ENCODE data around the gene PEX1.
"Not testable (repeated sequence)": the region's sequence is repeated elsewhere in the genome, so short reads cannot be mapped to it uniquely, and the experiment has no call there.

PEX1 gene

GRCh38 chr7:92462560-92462959 lies 65.8 kb downstream of the PEX1 start:
- H3K9me3 ChIP-seq (ENCODE audit: control insufficient read depth, insufficient read depth, low read length): no peaks in the 10 kb centered on the region
- no peaks in the 10 kb centered on the region for H3K36me3 ChIP-seq (ENCODE audit: control insufficient read depth, insufficient read depth, low read length)
- WGBS (ENCODE audit: insufficient coverage, insufficient read length): no CpG with 5 or more reads among the region's 3 CpGs

GRCh38 chr7:92461027-92462003 lies 67.0 kb downstream of the PEX1 start:
- WGBS (ENCODE audit: insufficient coverage, insufficient read length): no CpG with 5 or more reads among the region's 8 CpGs
- Histone ChIP-seq H3K27me3 (ENCODE audit: control insufficient read depth, insufficient read depth, low read length) (no peaks in the 10 kb centered on the region), H3K4me3 (ENCODE audit: low read length) (no peak overlapping the region), H3K9me3 (ENCODE audit: control insufficient read depth, insufficient read depth, low read length) (no peaks in the 10 kb centered on the region), H3K4me1 (ENCODE audit: control insufficient read depth, insufficient read depth, low read length) (no peaks in the 10 kb centered on the region), H3K27ac (ENCODE audit: low read length) (no peak overlapping the region), H3K36me3 (ENCODE audit: control insufficient read depth, insufficient read depth, low read length) (peaks cover 2% of the 10 kb centered on the region; the same call in 1 of the 2 replicates)
- no peak for DNase-seq (ENCODE audit: low read depth, low spot score)

More at GRCh38 chr7:92462560-92462959, 65.8 kb downstream of the PEX1 start:
- no peak for DNase-seq (ENCODE audit: low read depth, low spot score)
- Histone ChIP-seq H3K4me1 (ENCODE audit: control insufficient read depth, insufficient read depth, low read length) (no peaks in the 10 kb centered on the region), H3K4me3 (ENCODE audit: low read length) (no peak overlapping the region), H3K27me3 (ENCODE audit: control insufficient read depth, insufficient read depth, low read length) (no peaks in the 10 kb centered on the region), H3K27ac (ENCODE audit: low read length) (no peak overlapping the region)

GRCh38 chr7:92460510-92460909 lies 67.8 kb downstream of the PEX1 start:
- no CpG with 5 or more reads among the region's 4 CpGs for WGBS (ENCODE audit: insufficient coverage, insufficient read length)
- Histone ChIP-seq H3K9me3 (ENCODE audit: control insufficient read depth, insufficient read depth, low read length) (no peaks in the 10 kb centered on the region), H3K36me3 (ENCODE audit: control insufficient read depth, insufficient read depth, low read length) (peaks cover 3% of the 10 kb centered on the region; the same call in 1 of the 2 replicates), H3K27me3 (ENCODE audit: control insufficient read depth, insufficient read depth, low read length) (no peaks in the 10 kb centered on the region), H3K27ac (ENCODE audit: low read length) (no peak overlapping the region), H3K4me3 (ENCODE audit: low read length) (no peak overlapping the region), H3K4me1 (ENCODE audit: control insufficient read depth, insufficient read depth, low read length) (no peaks in the 10 kb centered on the region)
- no peak for DNase-seq (ENCODE audit: low read depth, low spot score)

GRCh38 chr7:92460109-92460508 lies 68.2 kb downstream of the PEX1 start:
- peaks cover 3% of the 10 kb centered on the region; the same call in 1 of the 2 replicates for H3K36me3 ChIP-seq (ENCODE audit: control insufficient read depth, insufficient read depth, low read length)
- no peaks in the 10 kb centered on the region for H3K4me1 ChIP-seq (ENCODE audit: control insufficient read depth, insufficient read depth, low read length)
- no peak overlapping the region for H3K27ac ChIP-seq (ENCODE audit: low read length)
- no peaks in the 10 kb centered on the region for H3K27me3 ChIP-seq (ENCODE audit: control insufficient read depth, insufficient read depth, low read length)
- H3K9me3 ChIP-seq (ENCODE audit: control insufficient read depth, insufficient read depth, low read length): no peaks in the 10 kb centered on the region
- no CpG with 5 or more reads among the region's 2 CpGs for WGBS (ENCODE audit: insufficient coverage, insufficient read length)
- DNase-seq (ENCODE audit: low read depth, low spot score): no peak
- H3K4me3 ChIP-seq (ENCODE audit: low read length): no peak overlapping the region

- Histone ChIP-seq H3K36me3 (ENCODE audit: control insufficient read depth, insufficient read depth, low read length) (peaks cover 16% of the 10 kb centered on the region; the same call in 1 of the 2 replicates), H3K9me3 (ENCODE audit: control insufficient read depth, insufficient read depth, low read length) (no peaks in the 10 kb centered on the region), H3K4me1 (ENCODE audit: control insufficient read depth, insufficient read depth, low read length) (no peaks in the 10 kb centered on the region), H3K27me3 (ENCODE audit: control insufficient read depth, insufficient read depth, low read length) (no peaks in the 10 kb centered on the region), H3K4me3 (ENCODE audit: low read length) (no peak overlapping the region), H3K27ac (ENCODE audit: low read length) (no peak overlapping the region)
- WGBS (ENCODE audit: insufficient coverage, insufficient read length): no CpG with 5 or more reads among the region's 2 CpGs
- no peak for DNase-seq (ENCODE audit: low read depth, low spot score)
These were observed 72.1 kb downstream of the PEX1 start for GRCh38 chr7:92456236-92456635.

- no peak for DNase-seq (ENCODE audit: low read depth, low spot score)
- no peak overlapping the region for H3K27ac ChIP-seq (ENCODE audit: low read length)
- no peaks in the 10 kb centered on the region for H3K9me3 ChIP-seq (ENCODE audit: control insufficient read depth, insufficient read depth, low read length)
- no peaks in the 10 kb centered on the region for H3K27me3 ChIP-seq (ENCODE audit: control insufficient read depth, insufficient read depth, low read length)
- H3K4me1 ChIP-seq (ENCODE audit: control insufficient read depth, insufficient read depth, low read length): no peaks in the 10 kb centered on the region
- no peak overlapping the region for H3K4me3 ChIP-seq (ENCODE audit: low read length)
- H3K36me3 ChIP-seq (ENCODE audit: control insufficient read depth, insufficient read depth, low read length): peaks cover 16% of the 10 kb centered on the region; the same call in 1 of the 2 replicates
- no CpG with 5 or more reads among the region's 2 CpGs for WGBS (ENCODE audit: insufficient coverage, insufficient read length)
These were observed 76.7 kb downstream of the PEX1 start for GRCh38 chr7:92451645-92452044.

- no peak for DNase-seq (ENCODE audit: low read depth, low spot score)
- Histone ChIP-seq H3K36me3 (ENCODE audit: control insufficient read depth, insufficient read depth, low read length) (peaks cover 7% of the 10 kb centered on the region; the same call in 1 of the 2 replicates), H3K4me1 (ENCODE audit: control insufficient read depth, insufficient read depth, low read length) (no peaks in the 10 kb centered on the region), H3K27ac (ENCODE audit: low read length) (no peak overlapping the region), H3K4me3 (ENCODE audit: low read length) (peak overlapping the region; percentile 92; the same call in 1 of the 2 replicates), H3K9me3 (ENCODE audit: control insufficient read depth, insufficient read depth, low read length) (no peaks in the 10 kb centered on the region), H3K27me3 (ENCODE audit: control insufficient read depth, insufficient read depth, low read length) (no peaks in the 10 kb centered on the region)
- WGBS (ENCODE audit: insufficient coverage, insufficient read length): no CpG with 5 or more reads among the region's 11 CpGs
These were observed 80.0 kb downstream of the PEX1 start for GRCh38 chr7:92448205-92448747.

- DNase-seq (ENCODE audit: low read depth, low spot score): peak; percentile 85
- H3K9me3 ChIP-seq (ENCODE audit: control insufficient read depth, insufficient read depth, low read length): no peaks in the 10 kb centered on the region
- peaks cover 7% of the 10 kb centered on the region; the same call in 1 of the 2 replicates for H3K36me3 ChIP-seq (ENCODE audit: control insufficient read depth, insufficient read depth, low read length)
- peak within 1 kb of the TSS; percentile 92 for H3K4me3 ChIP-seq (ENCODE audit: low read length)
- no peaks in the 10 kb centered on the region for H3K4me1 ChIP-seq (ENCODE audit: control insufficient read depth, insufficient read depth, low read length)
- no peak within 1 kb of the TSS for H3K27ac ChIP-seq (ENCODE audit: low read length)
- no peaks in the 10 kb centered on the region for H3K27me3 ChIP-seq (ENCODE audit: control insufficient read depth, insufficient read depth, low read length)
- WGBS (ENCODE audit: insufficient coverage, insufficient read length): no CpG with 5 or more reads among the region's 87 CpGs
These were observed 80.7 kb downstream of the PEX1 start, which contains the start of gene GATAD1 for GRCh38 chr7:92447345-92448204. Gene GATAD1 (plus strand): TSS chr7:92447482. CDS start chr7:92447730, 248 bp downstream.

GRCh38 chr7:92446869-92447344 lies 81.4 kb downstream of the PEX1 start:
- H3K9me3 ChIP-seq (ENCODE audit: control insufficient read depth, insufficient read depth, low read length): no peaks in the 10 kb centered on the region
- peaks cover 2% of the 10 kb centered on the region; the same call in 1 of the 2 replicates for H3K36me3 ChIP-seq (ENCODE audit: control insufficient read depth, insufficient read depth, low read length)
- no peak for DNase-seq (ENCODE audit: low read depth, low spot score)
- H3K27me3 ChIP-seq (ENCODE audit: control insufficient read depth, insufficient read depth, low read length): no peaks in the 10 kb centered on the region
- no peaks in the 10 kb centered on the region for H3K4me1 ChIP-seq (ENCODE audit: control insufficient read depth, insufficient read depth, low read length)
- no CpG with 5 or more reads among the region's 21 CpGs for WGBS (ENCODE audit: insufficient coverage, insufficient read length)
- no peak overlapping the region for H3K27ac ChIP-seq (ENCODE audit: low read length)
- no peak overlapping the region; the same call in 1 of the 2 replicates for H3K4me3 ChIP-seq (ENCODE audit: low read length)

- no CpG with 5 or more reads among the region's 2 CpGs for WGBS (ENCODE audit: insufficient coverage, insufficient read length)
- H3K27me3 ChIP-seq (ENCODE audit: control insufficient read depth, insufficient read depth, low read length); H3K4me3 ChIP-seq (ENCODE audit: low read length); H3K27ac ChIP-seq (ENCODE audit: low read length); H3K4me1 ChIP-seq (ENCODE audit: control insufficient read depth, insufficient read depth, low read length); H3K36me3 ChIP-seq (ENCODE audit: control insufficient read depth, insufficient read depth, low read length); DNase-seq (ENCODE audit: low read depth, low spot score); H3K9me3 ChIP-seq (ENCODE audit: control insufficient read depth, insufficient read depth, low read length): not testable (repeated sequence)
These were observed 85.6 kb downstream of the PEX1 start for GRCh38 chr7:92442720-92443119.

All from iPS DF 6.9 (cell line).